HG03097 (cell line): ENCODE measurements around the gene FCHSD2.
"Not testable (repeated sequence)": the region's sequence is repeated elsewhere in the genome, so short reads cannot be mapped to it uniquely, and the experiment has no call there.

Source experiments
- ATAC-seq: cut with Tn5 transposase; IDR thresholded peaks from one replicate; pipeline ENCODE4 v1.9.1; 2021; ENCODE audit not compliant: unreplicated experiment, low FRiP score

Gene FCHSD2

GRCh38 chr11:72943664-72944063 is 198.5 kb downstream of the FCHSD2 start:
- ATAC-seq: no peak

- ATAC-seq: no peak
Observed at GRCh38 chr11:72940417-72940816, 201.7 kb downstream of the FCHSD2 start.

GRCh38 chr11:72939031-72939430 is 203.1 kb downstream of the FCHSD2 start:
- no peak for ATAC-seq

GRCh38 chr11:72937439-72937838 is 204.7 kb downstream of the FCHSD2 start:
- ATAC-seq: no peak

GRCh38 chr11:72935700-72936099 is 206.4 kb downstream of the FCHSD2 start:
- ATAC-seq: no peak

GRCh38 chr11:72932132-72932570 is 210.0 kb downstream of the FCHSD2 start:
- no peak for ATAC-seq

- no peak for ATAC-seq
Observed at GRCh38 chr11:72930008-72930407, 212.1 kb downstream of the FCHSD2 start.

- ATAC-seq: no peak
Observed at GRCh38 chr11:72929256-72929655, 212.9 kb downstream of the FCHSD2 start.

- no peak for ATAC-seq
Observed at GRCh38 chr11:72927380-72927779, 214.7 kb downstream of the FCHSD2 start.

GRCh38 chr11:72926076-72926475 is 216.0 kb downstream of the FCHSD2 start:
- ATAC-seq: no peak

- ATAC-seq: no peak
Observed at GRCh38 chr11:72925656-72926055, 216.5 kb downstream of the FCHSD2 start.

GRCh38 chr11:72924568-72925190 is 217.4 kb downstream of the FCHSD2 start:
- no peak for ATAC-seq

- ATAC-seq: no peak
Observed at GRCh38 chr11:72921028-72921716, 220.9 kb downstream of the FCHSD2 start.

- ATAC-seq: no peak
Observed at GRCh38 chr11:72920001-72920400, 222.1 kb downstream of the FCHSD2 start.

- ATAC-seq: no peak
Observed at GRCh38 chr11:72918851-72919250, 223.3 kb downstream of the FCHSD2 start.

- ATAC-seq: no peak
Observed at GRCh38 chr11:72912253-72912652, 229.9 kb downstream of the FCHSD2 start.

GRCh38 chr11:72909558-72910388 is 232.3 kb downstream of the FCHSD2 start:
- ATAC-seq: not testable (repeated sequence)

GRCh38 chr11:72908032-72908676 is 234.0 kb downstream of the FCHSD2 start:
- no peak for ATAC-seq

- ATAC-seq: no peak
Observed at GRCh38 chr11:72904016-72904415, 238.1 kb downstream of the FCHSD2 start.

- no peak for ATAC-seq
Observed at GRCh38 chr11:72901374-72901773, 240.7 kb downstream of the FCHSD2 start.

GRCh38 chr11:72900013-72900412 is 242.1 kb downstream of the FCHSD2 start:
- no peak for ATAC-seq
